NCI-H524 treated with DMSO at 0.1 percent for 48 hours (cell line): ENCODE measurements around the gene ADORA1.

Experiments used
- DNase-seq: peaks from one replicate; lab custom pipeline; 2025; lab: John Stamatoyannopoulos, UW

The ADORA1 gene

GRCh38 chr1:203213126-203213525 lies 85.6 kb downstream of the ADORA1 start:
- DNase-seq = no peak

GRCh38 chr1:203214871-203215270 lies 87.3 kb downstream of the ADORA1 start:
- no peak for DNase-seq

DNA sequence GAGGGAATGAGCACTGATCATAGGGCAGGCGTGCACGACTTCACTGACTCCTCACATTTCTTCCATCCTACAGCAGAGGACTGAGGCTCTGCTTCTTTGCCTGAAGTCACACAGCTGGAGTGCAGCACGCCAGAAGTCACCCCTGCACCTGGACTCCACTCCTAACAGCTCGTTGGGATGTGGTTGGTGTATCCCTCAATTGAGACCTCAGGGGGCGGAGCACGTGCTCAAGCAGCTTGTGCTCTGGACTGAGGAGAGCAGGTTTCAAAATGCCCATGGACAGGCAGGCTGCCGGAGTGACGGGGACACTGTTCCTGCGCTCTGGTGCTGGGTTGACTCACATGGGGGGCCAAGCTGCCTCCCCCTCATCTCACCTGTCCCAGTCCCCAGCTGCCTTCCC lies 88.0 kb downstream of the ADORA1 start:
- no peak for DNase-seq

GRCh38 chr1:203216274-203217138 lies 89.0 kb downstream of the ADORA1 start:
- DNase-seq = no peak
